A673 (cell line): ENCODE results near the gene EPSTI1.

Experiments
- EZH2 ChIP-seq: fragments of 200-600 bp; sonication (generic); IDR thresholded peaks from 2 replicates; pipeline ENCODE4 v1.6.1; 2017; ENCODE audit warnings: borderline replicate concordance, low read depth, mild to moderate bottlenecking, mixed read lengths, antibody characterized with exemption, low read length; ENCODE audit not compliant: poor library complexity, severe bottlenecking
- TF ChIP-seq, protein P1 (sequence below): fragments of 300-800, 200-600 bp; sonication (generic); conservative IDR thresholded peaks from 2 replicates; pipeline ENCODE4 v1.5.1; 2017; ENCODE audit warnings: low read depth, mild to moderate bottlenecking, antibody characterized with exemption, low read length, moderate library complexity, mixed read lengths

GRCh38 chr13:42991898-42992763 lies at the start of gene EPSTI1:
- TF ChIP-seq, protein P1, sequence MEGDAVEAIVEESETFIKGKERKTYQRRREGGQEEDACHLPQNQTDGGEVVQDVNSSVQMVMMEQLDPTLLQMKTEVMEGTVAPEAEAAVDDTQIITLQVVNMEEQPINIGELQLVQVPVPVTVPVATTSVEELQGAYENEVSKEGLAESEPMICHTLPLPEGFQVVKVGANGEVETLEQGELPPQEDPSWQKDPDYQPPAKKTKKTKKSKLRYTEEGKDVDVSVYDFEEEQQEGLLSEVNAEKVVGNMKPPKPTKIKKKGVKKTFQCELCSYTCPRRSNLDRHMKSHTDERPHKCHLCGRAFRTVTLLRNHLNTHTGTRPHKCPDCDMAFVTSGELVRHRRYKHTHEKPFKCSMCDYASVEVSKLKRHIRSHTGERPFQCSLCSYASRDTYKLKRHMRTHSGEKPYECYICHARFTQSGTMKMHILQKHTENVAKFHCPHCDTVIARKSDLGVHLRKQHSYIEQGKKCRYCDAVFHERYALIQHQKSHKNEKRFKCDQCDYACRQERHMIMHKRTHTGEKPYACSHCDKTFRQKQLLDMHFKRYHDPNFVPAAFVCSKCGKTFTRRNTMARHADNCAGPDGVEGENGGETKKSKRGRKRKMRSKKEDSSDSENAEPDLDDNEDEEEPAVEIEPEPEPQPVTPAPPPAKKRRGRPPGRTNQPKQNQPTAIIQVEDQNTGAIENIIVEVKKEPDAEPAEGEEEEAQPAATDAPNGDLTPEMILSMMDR, result no peak
- TF ChIP-seq EZH2, result no peak
